ENCODE measurements around the gene CPLX4.

CPLX4 gene

DNA sequence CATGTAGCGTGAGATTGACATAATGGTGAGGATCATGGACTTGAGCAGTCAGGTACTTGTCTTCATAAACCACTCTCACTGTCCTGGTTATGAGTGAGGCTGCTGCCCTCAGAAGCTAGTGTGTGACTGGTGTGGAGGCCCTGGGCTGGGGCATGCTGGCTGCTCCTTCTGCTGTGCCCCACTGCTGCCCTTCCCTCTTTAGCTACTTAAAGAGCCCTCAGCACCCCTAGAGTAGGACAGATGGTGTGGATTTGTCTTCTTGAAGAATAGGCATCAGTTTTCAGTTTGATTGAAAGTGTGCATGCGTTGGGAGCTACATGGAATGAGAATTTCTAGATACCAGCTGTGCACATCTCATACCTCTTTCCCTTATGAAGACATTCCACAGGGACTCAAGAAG lies 15.4 kb downstream of the CPLX4 start:
- H3K4me1 ChIP-seq (ENCODE audit: control insufficient read depth, low read length): no peaks in the 10 kb centered on the region
- no peak overlapping the region for H3K4me2 ChIP-seq (ENCODE audit: low read length)
- no peaks in the 10 kb centered on the region for H3K79me2 ChIP-seq (ENCODE audit: control insufficient read depth, low read length)
- H3K9me2 ChIP-seq (replicated peaks; ENCODE audit: control insufficient read depth, low read length): no peaks in the 10 kb centered on the region
- TF ChIP-seq, protein P1, sequence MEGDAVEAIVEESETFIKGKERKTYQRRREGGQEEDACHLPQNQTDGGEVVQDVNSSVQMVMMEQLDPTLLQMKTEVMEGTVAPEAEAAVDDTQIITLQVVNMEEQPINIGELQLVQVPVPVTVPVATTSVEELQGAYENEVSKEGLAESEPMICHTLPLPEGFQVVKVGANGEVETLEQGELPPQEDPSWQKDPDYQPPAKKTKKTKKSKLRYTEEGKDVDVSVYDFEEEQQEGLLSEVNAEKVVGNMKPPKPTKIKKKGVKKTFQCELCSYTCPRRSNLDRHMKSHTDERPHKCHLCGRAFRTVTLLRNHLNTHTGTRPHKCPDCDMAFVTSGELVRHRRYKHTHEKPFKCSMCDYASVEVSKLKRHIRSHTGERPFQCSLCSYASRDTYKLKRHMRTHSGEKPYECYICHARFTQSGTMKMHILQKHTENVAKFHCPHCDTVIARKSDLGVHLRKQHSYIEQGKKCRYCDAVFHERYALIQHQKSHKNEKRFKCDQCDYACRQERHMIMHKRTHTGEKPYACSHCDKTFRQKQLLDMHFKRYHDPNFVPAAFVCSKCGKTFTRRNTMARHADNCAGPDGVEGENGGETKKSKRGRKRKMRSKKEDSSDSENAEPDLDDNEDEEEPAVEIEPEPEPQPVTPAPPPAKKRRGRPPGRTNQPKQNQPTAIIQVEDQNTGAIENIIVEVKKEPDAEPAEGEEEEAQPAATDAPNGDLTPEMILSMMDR (IDR thresholded peaks at IDR 0.05; ENCODE audit: low read depth, low read length, poor library complexity, severe bottlenecking): no peak
- TF ChIP-seq EZH2phosphoT487 (IDR thresholded peaks at IDR 0.05; ENCODE audit: borderline replicate concordance, low read length): no peak
- H3K9me3 ChIP-seq (ENCODE audit: control insufficient read depth, insufficient read depth, low read length): no peaks in the 10 kb centered on the region
- no peaks in the 10 kb centered on the region for H3K36me3 ChIP-seq (ENCODE audit: control insufficient read depth, low read length)
- peaks cover 31% of the 10 kb centered on the region for H3K27me3 ChIP-seq (ENCODE audit: control insufficient read depth, low read length)
- no peak overlapping the region for H3K27ac ChIP-seq (ENCODE audit: low read depth, low read length)
- H3F3A ChIP-seq (ENCODE audit: control insufficient read depth, insufficient read depth): no peaks in the 10 kb centered on the region
- no peaks in the 10 kb centered on the region for H4K20me1 ChIP-seq (ENCODE audit: control insufficient read depth, insufficient read depth, low read depth, low read length)
- no peak overlapping the region for H3K4me3 ChIP-seq (ENCODE audit: low read length)

DNA sequence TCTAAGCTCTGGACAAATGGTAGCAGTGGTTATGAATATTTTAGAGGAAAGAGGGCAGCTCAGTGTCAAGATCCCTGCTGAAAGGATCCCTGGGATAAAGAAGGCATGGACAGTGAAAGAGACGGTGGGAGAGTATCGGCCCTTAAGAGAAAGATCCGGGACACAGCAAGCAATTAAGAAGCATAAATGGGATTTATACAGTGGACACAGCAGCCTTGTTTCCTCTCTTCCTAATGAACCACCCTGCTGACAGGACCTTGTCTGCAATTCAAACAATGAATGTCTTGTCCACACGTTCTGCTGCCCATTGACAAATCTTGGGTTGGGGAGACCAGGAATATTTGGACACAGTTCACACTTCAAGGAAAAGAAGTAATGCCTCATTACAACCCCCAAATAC lies 16.5 kb downstream of the CPLX4 start:
- Histone ChIP-seq H4K20me1 (ENCODE audit: control insufficient read depth, insufficient read depth, low read depth, low read length) (no peaks in the 10 kb centered on the region), H3K27ac (ENCODE audit: low read depth, low read length) (no peak overlapping the region), H3K9me2 (replicated peaks; ENCODE audit: control insufficient read depth, low read length) (no peaks in the 10 kb centered on the region), H3K79me2 (ENCODE audit: control insufficient read depth, low read length) (no peaks in the 10 kb centered on the region), H3K4me3 (ENCODE audit: low read length) (no peak overlapping the region), H3K27me3 (ENCODE audit: control insufficient read depth, low read length) (peaks cover 31% of the 10 kb centered on the region), H3K9me3 (ENCODE audit: control insufficient read depth, insufficient read depth, low read length) (no peaks in the 10 kb centered on the region), H3K4me1 (ENCODE audit: control insufficient read depth, low read length) (no peaks in the 10 kb centered on the region), H3K36me3 (ENCODE audit: control insufficient read depth, low read length) (no peaks in the 10 kb centered on the region), H3K4me2 (ENCODE audit: low read length) (no peak overlapping the region), H3F3A (ENCODE audit: control insufficient read depth, insufficient read depth) (no peaks in the 10 kb centered on the region)
- TF ChIP-seq, protein P1 (IDR thresholded peaks at IDR 0.05; ENCODE audit: low read depth, low read length, poor library complexity, severe bottlenecking): no peak
- no peak for TF ChIP-seq EZH2phosphoT487 (IDR thresholded peaks at IDR 0.05; ENCODE audit: borderline replicate concordance, low read length)

DNA sequence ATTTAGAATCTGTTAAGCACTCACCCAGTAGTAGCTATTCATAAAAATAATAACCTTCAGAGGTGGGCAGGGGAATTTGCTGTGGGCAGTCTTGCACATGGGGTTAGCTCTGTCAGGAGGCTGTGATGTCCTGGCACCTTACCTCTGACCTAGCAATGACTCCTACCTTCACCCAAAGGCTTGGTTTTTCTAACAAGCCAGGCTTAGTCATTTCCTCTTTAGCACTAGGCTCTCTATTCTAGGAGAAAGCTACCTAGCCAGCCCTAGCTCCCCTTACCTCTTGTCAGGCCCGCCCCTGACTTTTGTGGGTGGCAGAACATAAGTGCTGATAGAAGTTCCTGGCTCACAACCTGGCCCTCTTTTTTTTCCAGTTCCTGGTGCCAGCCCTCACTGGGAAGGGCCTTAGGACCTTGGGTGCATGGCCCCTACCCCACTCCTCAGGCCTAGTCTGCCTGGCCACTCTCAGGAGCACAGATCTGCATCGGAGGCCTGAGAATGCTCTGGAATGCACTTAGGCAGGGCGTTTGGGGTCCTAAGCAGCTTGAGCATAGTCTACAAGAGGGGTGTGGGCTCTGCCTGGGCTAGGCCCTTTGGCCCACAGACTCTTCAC lies 17.7 kb downstream of the CPLX4 start:
- H4K20me1 ChIP-seq (ENCODE audit: control insufficient read depth, insufficient read depth, low read depth, low read length): no peaks in the 10 kb centered on the region
- peaks cover 26% of the 10 kb centered on the region for H3K27me3 ChIP-seq (ENCODE audit: control insufficient read depth, low read length)
- no peak for TF ChIP-seq EZH2phosphoT487 (IDR thresholded peaks at IDR 0.05; ENCODE audit: borderline replicate concordance, low read length)
- TF ChIP-seq, protein P1 (IDR thresholded peaks at IDR 0.05; ENCODE audit: low read depth, low read length, poor library complexity, severe bottlenecking): no peak
- H3K9me2 ChIP-seq (replicated peaks; ENCODE audit: control insufficient read depth, low read length): no peaks in the 10 kb centered on the region
- H3K9me3 ChIP-seq (ENCODE audit: control insufficient read depth, insufficient read depth, low read length): no peaks in the 10 kb centered on the region
- no peak overlapping the region for H3K4me2 ChIP-seq (ENCODE audit: low read length)
- no peaks in the 10 kb centered on the region for H3K4me1 ChIP-seq (ENCODE audit: control insufficient read depth, low read length)
- no peak overlapping the region for H3K27ac ChIP-seq (ENCODE audit: low read depth, low read length)
- H3K4me3 ChIP-seq (ENCODE audit: low read length): no peak overlapping the region
- H3K79me2 ChIP-seq (ENCODE audit: control insufficient read depth, low read length): no peaks in the 10 kb centered on the region
- H3K36me3 ChIP-seq (ENCODE audit: control insufficient read depth, low read length): no peaks in the 10 kb centered on the region
- H3F3A ChIP-seq (ENCODE audit: control insufficient read depth, insufficient read depth): no peaks in the 10 kb centered on the region
